HUES64 (cell line): Measurements from ENCODE around the gene CTNNA1.
"Not testable (repeated sequence)": the region's sequence is repeated elsewhere in the genome, so short reads cannot be mapped to it uniquely, and the experiment has no call there.

Experiments used
- H3K27ac ChIP-seq: 2 replicates; pipeline ENCODE4 v1.7.0; 2013; ENCODE audit warnings: low read depth, low read length, inconsistent platforms
- H3K27me3 ChIP-seq: 2 replicates; pipeline ENCODE4 v1.6.1; 2013; ENCODE audit warnings: mild to moderate bottlenecking, low read length; ENCODE audit not compliant: insufficient read depth
- H3K36me3 ChIP-seq: 2 replicates; pipeline ENCODE4 v1.6.1; 2013; ENCODE audit warnings: mild to moderate bottlenecking, low read length; ENCODE audit not compliant: insufficient read depth
- H3K4me1 ChIP-seq: 2 replicates; pipeline ENCODE4 v1.6.1; 2013; ENCODE audit warnings: mild to moderate bottlenecking, low read length, moderate library complexity; ENCODE audit not compliant: insufficient read depth
- H3K4me3 ChIP-seq: 2 replicates; pipeline ENCODE4 v1.5.1; 2013; ENCODE audit warnings: mild to moderate bottlenecking, low read length, moderate library complexity
- H3K9ac ChIP-seq: 2 replicates; pipeline ENCODE4 v1.6.1; 2013; ENCODE audit warnings: mild to moderate bottlenecking, low read depth, low read length
- H3K9me3 ChIP-seq: 2 replicates; pipeline ENCODE4 v1.6.1; 2013; ENCODE audit warnings: low read depth, low read length; ENCODE audit not compliant: insufficient read depth
- WGBS: fragments of 150-250, 120-280 bp; methylation state at CpG from one replicate; pipeline ENCODE4 v1.1.7; 2013; ENCODE audit warnings: missing lambda C conversion rate; 5-methylcytosine and 5-hydroxymethylcytosine counted together

Gene CTNNA1

DNA sequence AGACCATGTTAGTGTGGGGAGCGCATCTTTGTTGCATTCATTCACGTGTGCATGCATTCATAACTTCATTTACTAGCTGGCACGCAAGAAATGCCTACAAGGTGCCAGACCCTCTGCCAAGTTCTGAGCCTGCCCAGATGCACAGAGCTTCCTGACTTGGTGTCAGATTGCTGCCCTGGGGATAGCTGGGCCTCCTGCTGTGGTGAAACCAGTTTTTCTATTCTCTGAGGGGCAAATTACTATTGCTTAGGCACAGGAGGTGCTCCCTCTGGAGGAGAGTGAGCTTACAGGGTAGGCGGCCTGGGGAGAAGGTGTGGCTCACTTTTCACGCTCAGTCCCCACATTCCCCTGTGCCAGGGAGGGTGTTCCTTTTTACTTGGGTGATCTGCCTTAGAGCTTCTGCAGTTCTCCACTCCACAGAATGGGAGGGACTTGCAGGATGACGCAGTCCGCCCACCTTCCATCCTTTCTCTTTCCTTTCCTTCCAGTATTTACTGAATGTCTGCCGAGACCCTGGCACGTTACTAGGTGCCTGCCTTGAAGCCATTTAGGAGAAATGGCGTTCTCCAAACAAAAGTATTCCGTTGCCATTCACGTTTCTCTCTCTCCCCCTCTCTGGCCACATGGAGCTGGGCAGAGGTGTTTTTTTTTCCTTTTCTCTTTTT, 27.9 kb upstream of the CTNNA1 start:
- no peaks in the 10 kb centered on the region for H3K9me3 ChIP-seq
- H3K9ac ChIP-seq: peak overlapping the region; percentile 52
- 50% methylated on average over 11 of the region's 12 CpGs for WGBS
- H3K4me3 ChIP-seq: peak overlapping the region; percentile 13; the same call in 1 of the 2 replicates
- H3K36me3 ChIP-seq: no peaks in the 10 kb centered on the region
- H3K27ac ChIP-seq: peak overlapping the region; percentile 43
- H3K4me1 ChIP-seq: peaks cover 29% of the 10 kb centered on the region
- H3K27me3 ChIP-seq: no peaks in the 10 kb centered on the region

DNA sequence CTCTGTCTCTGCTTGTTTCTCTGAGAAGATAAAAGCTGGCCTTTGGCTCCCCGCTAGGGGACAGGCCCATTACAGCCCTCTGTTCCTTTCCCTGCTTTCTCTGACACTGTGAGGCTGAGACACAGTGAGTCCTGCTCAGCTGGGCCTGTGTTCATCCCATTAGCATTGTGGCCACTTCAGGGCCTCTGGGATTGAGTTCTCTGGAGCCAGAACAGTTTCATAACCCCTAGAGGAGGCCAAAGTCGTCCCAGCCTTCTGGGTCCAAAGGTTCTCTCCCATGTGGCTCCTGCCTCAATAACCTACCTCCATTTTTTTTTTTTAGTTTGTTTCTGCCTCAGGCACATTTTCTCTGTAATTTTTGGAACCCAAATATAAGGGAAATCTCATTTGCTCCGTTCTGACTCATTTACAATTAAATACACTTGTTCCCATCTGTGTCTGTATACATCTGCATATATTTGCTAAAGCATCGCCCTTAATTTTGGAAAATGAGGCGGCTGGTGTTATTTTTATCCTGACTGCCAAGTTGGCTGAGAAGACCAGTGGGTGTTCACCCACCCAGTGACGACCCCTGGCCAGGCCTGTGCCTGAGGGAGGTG, 27.3 kb upstream of the CTNNA1 start:
- peak overlapping the region; percentile 43 for H3K27ac ChIP-seq
- H3K4me3 ChIP-seq: no peak overlapping the region; the same call in 1 of the 2 replicates
- H3K9ac ChIP-seq: peak overlapping the region; percentile 52

DNA sequence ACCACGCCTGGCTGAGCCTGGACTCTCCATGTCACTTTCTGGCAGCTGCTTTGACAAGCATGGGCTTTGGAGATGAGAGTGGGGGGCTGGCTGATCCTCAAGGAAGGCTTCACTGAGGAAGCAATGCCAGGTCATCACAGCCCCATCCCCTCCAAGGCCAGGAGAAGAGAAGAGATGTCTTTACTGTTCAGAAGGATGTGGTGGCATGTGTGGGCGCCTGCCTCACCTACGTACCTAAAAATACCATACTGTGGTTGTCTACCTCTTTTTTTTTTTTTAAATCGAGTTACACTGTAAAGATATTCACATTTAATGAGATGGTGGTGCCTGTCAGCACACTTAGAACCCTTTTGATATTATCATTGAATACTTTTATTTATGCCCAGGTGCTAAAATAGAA, 26.4 kb upstream of the CTNNA1 start:
- Histone ChIP-seq H3K36me3 (no peaks in the 10 kb centered on the region), H3K27me3 (no peaks in the 10 kb centered on the region), H3K9me3 (no peaks in the 10 kb centered on the region), H3K27ac (no peak overlapping the region), H3K4me3 (no peak overlapping the region), H3K4me1 (peaks cover 29% of the 10 kb centered on the region), H3K9ac (no peak overlapping the region)
- 81% methylated on average over 1 of the region's 4 CpGs for WGBS

More for the DNA sequence above, 27.3 kb upstream of the CTNNA1 start:
- Histone ChIP-seq H3K36me3 (no peaks in the 10 kb centered on the region), H3K4me1 (peaks cover 29% of the 10 kb centered on the region), H3K27me3 (no peaks in the 10 kb centered on the region), H3K9me3 (no peaks in the 10 kb centered on the region)
- 72% methylated on average over 6 of the region's 6 CpGs for WGBS

DNA sequence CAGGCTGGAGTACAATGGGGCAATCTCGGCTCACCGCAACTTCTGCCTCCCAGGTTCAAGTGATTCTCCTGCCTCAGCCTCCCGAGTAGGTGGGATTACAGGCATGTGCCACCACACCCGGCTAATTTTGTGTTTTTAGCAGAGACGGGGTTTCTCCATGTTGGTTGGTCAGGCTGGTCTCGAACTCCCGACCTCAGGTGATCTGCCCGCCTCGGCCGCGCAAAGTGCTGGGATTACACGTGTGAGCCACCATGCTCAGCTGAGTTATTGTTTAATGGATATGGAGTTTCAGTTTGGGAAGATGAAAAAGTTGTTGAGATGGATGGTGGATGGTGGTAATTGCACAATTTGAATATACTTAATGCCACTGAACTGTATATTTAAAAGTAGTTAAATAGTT, 22.7 kb upstream of the CTNNA1 start:
- not testable (repeated sequence) for H3K9me3 ChIP-seq, H3K27ac ChIP-seq, H3K9ac ChIP-seq, H3K36me3 ChIP-seq, H3K4me3 ChIP-seq, H3K27me3 ChIP-seq, H3K4me1 ChIP-seq
- 93% methylated on average over 12 of the region's 12 CpGs for WGBS

DNA sequence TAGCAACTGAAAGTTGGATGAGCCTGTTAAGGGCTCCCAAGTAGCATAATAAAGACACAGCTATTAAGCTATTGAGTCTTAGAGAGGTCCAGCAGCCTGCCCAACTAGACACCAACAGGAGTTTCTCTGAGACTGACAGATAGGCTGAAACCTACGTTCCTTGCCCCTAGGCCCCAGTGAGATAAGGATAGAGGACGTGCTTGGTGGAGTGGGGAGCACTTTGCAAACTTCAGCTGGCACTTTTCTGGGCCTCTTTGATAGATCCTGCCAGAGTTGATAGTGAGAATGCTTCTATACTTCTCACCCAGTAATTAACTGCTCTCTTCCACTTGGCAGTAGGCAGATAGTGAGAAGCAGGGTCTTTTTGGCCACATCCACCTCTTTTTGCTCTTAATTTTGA, 20.8 kb upstream of the CTNNA1 start:
- WGBS: 96% methylated on average over 2 of the region's 2 CpGs
- Histone ChIP-seq H3K4me1 (no peaks in the 10 kb centered on the region), H3K4me3 (no peak overlapping the region), H3K36me3 (no peaks in the 10 kb centered on the region), H3K27ac (no peak overlapping the region), H3K9me3 (no peaks in the 10 kb centered on the region), H3K9ac (no peak overlapping the region), H3K27me3 (no peaks in the 10 kb centered on the region)

DNA sequence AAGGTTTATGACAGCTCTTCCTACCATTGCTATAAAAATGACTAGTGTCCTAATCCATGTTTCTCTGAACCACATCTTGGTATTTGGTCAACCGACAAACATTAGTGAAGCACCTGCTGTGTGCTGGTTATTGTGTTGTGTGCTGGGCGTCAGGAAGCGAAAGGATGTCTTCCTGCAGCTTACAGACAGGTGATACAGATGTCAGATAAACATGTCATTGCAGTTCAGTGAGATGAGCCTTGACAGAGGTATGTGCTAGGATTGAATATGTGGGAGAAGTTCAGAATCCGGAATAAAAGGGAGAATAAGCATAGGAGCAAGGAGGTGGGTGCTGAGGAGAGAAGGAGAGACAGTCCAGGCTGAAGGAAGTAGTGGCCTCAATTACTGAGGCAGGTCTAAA, 20.3 kb upstream of the CTNNA1 start:
- H3K9me3 ChIP-seq: no peaks in the 10 kb centered on the region
- H3K27ac ChIP-seq: no peak overlapping the region
- no peaks in the 10 kb centered on the region; the same call in 1 of the 2 replicates for H3K4me1 ChIP-seq
- H3K36me3 ChIP-seq: no peaks in the 10 kb centered on the region
- H3K9ac ChIP-seq: no peak overlapping the region
- WGBS: 92% methylated on average over 4 of the region's 4 CpGs
- no peaks in the 10 kb centered on the region for H3K27me3 ChIP-seq
- no peak overlapping the region for H3K4me3 ChIP-seq

DNA sequence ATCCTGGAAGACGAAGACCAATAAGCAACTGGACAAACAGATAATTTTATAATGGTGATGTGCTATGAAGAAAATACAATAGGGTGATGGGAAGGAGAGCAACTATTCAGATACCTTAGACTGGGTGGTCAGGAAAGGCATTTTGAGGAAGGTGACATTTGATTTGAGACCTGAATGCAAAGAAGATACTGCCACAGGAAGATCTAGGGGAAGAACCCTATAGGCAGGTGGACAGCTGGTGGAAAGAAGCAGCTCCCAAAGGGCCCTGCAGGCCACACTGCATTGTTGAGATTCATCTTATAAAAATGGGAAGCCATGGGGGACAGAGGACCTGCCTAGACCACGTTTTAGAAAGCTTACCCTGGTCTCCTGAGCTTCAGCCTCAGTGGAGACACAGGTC, 19.7 kb upstream of the CTNNA1 start:
- WGBS: 84% methylated on average over 2 of the region's 2 CpGs
- H3K27me3 ChIP-seq: no peaks in the 10 kb centered on the region
- no peak overlapping the region for H3K27ac ChIP-seq
- no peak overlapping the region for H3K9ac ChIP-seq
- no peaks in the 10 kb centered on the region for H3K9me3 ChIP-seq
- H3K36me3 ChIP-seq: no peaks in the 10 kb centered on the region
- H3K4me3 ChIP-seq: no peak overlapping the region
- no peaks in the 10 kb centered on the region; the same call in 1 of the 2 replicates for H3K4me1 ChIP-seq

DNA sequence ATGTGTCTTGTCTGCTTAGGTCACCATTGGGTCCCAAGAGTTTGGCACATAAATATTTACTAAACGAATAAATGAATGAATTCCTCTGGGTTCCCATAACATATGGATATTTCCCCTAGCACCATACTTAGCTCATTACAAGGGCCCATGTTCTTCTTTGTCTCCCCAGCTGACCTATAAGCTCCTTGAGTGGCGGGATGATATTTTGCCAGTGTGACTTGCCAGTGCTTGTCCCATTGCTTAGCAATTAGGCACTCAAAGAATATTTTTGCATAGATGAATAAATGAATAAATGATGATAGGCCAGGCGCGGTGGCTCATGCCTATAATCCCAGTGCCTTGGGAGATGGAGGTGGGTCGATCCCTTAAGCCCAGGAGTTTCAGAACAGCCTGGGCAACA, 16.9 kb upstream of the CTNNA1 start:
- Histone ChIP-seq H3K4me3 (no peak overlapping the region), H3K36me3 (no peaks in the 10 kb centered on the region), H3K27ac (no peak overlapping the region), H3K4me1 (peaks cover 7% of the 10 kb centered on the region), H3K9me3 (no peaks in the 10 kb centered on the region), H3K27me3 (no peaks in the 10 kb centered on the region), H3K9ac (no peak overlapping the region)
- WGBS: 97% methylated on average over 5 of the region's 5 CpGs

DNA sequence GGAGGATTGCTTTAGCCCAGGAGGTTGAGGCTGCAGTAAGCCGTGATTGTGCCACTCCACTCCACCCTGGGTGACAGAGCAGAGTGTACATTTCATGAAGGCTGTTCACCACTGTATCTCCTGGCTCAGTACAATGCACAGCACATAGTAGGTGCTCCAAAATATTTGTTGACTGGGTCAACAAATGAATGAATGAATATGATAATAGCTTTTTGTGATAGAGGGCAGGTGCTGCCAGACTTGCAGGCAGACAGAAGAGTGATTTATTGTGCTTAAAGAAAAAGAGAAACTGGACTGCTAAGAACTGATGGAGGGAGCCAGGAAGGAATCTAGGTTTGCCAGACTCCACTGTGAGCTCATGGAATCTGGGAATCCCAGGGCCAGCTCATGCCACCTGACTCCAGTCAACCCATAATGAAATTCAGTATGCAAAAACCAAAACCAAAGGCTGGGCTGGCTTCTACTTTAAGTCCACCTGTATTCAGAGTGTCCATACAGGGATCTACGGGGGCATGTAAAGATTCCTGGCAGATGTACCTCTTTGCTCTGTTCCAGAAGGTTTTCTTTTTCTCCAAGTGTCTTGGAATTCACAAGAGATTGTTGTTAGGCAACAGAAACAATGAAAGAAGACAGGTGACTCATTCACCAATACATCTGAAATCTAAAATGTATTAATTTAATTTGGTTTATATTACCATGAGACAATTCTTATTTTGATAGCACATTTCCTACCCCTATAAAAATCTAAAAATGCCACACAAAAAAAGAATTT, 15.5 kb upstream of the CTNNA1 start:
- Histone ChIP-seq H3K4me3 (no peak overlapping the region), H3K9ac (no peak overlapping the region), H3K27ac (no peak overlapping the region), H3K27me3 (no peaks in the 10 kb centered on the region), H3K36me3 (no peaks in the 10 kb centered on the region), H3K4me1 (peaks cover 7% of the 10 kb centered on the region), H3K9me3 (no peaks in the 10 kb centered on the region)
- WGBS: 92% methylated on average over 2 of the region's 2 CpGs

DNA sequence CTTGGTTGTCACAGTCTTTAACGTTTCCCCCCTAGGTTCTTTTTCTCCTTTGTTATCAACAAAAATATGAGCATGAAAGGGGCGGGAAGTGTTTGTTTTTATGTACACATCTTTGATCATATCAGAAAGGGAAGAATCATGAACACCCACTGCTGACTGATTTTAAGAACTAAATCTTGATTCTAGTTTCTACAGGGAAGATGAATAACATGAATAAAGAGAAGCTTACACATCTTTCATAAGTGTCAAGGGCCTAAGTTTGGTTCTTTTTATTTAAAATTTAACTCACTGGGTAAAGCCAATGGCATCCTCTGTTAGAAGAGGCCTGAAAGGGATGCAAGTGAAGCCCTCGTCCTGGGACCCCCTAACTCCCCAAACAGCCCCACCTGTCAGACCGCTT, 14.8 kb upstream of the CTNNA1 start:
- Histone ChIP-seq H3K4me3 (no peak overlapping the region), H3K27ac (no peak overlapping the region), H3K4me1 (peaks cover 7% of the 10 kb centered on the region), H3K9me3 (no peaks in the 10 kb centered on the region), H3K9ac (no peak overlapping the region), H3K36me3 (no peaks in the 10 kb centered on the region), H3K27me3 (no peaks in the 10 kb centered on the region)
- 92% methylated on average over 2 of the region's 4 CpGs for WGBS

DNA sequence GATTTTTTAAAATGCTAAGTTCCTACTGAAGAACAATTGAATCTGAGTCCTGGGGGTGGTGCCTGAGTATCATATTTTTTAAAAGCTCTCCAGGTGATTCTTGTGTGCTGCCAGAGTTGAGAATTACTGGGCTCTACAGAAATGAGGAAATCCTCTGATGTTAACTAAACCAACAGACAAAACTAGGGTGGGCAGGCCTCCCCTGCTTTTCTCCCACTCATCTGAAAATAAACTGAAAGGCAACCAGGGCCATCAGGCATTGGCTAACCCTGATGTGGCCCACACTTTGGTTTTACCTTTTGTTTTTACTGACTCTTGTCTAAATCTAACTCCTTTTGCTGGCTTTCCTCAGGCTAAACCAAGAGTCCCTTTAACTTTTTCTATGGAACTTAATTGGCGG, 13.3 kb upstream of the CTNNA1 start:
- Histone ChIP-seq H3K27ac (no peak overlapping the region), H3K9ac (no peak overlapping the region), H3K27me3 (no peaks in the 10 kb centered on the region), H3K36me3 (no peaks in the 10 kb centered on the region), H3K9me3 (no peaks in the 10 kb centered on the region), H3K4me3 (no peak overlapping the region), H3K4me1 (peaks cover 7% of the 10 kb centered on the region)
- 96% methylated on average over 1 of the region's 1 CpG for WGBS
